Gastroesophageal sphincter (tissue), 4 donors: ENCODE results near the gene SPECC1L. TPM values are rescaled to one million over a fixed set of nuclear protein-coding genes. Genes with fewer than 3 reads are reported as not detected.

Source experiments
- ATAC-seq: fragments of 150-250 bp; one replicate; pipeline ENCODE4 v1.9.1; 2016; ENCODE audit warnings: mild to moderate bottlenecking, moderate library complexity
- H3K27ac ChIP-seq, 4 donors: fragments of 200-600 bp; sonication (generic) in 3 of 4; 1 replicate in 3 of 4; 2 replicates in 1 of 4; pipeline ENCODE4 v1.5.1; 2016 to 2019
- H3K27me3 ChIP-seq: fragments of 200-600 bp; sonication (generic); one replicate; pipeline ENCODE4 v1.5.1; 2019
- H3K36me3 ChIP-seq, 2 donors: fragments of 200-600 bp; sonication (generic); one replicate each; pipeline ENCODE4 v1.5.1; 2019; ENCODE audit warnings: control low read depth in 1 of 2
- H3K4me1 ChIP-seq, 3 donors: fragments of 200-600 bp; sonication (generic); 1 replicate in 2 of 3; 2 replicates in 1 of 3; pipeline ENCODE4 v1.5.1; 2016 to 2019; ENCODE audit warnings: control low read depth in 2 of 3
- H3K4me3 ChIP-seq, 2 donors: fragments of 200-600 bp; sonication (generic); one replicate each; pipeline ENCODE4 v1.5.1; 2019; ENCODE audit warnings: mild to moderate bottlenecking in 1 of 2, moderate library complexity in 1 of 2
- H3K9me3 ChIP-seq, 3 donors: fragments of 200-600 bp; sonication (generic); one replicate each; pipeline ENCODE4 v1.5.1; 2017 to 2019; ENCODE audit warnings: control low read depth in 2 of 3
- EP300 ChIP-seq: sonication (generic); formaldehyde crosslinking; IDR thresholded peaks from one replicate; pipeline ENCODE4 v1.6.1; 2017; ENCODE audit warnings: antibody characterized with exemption, mild to moderate bottlenecking
- POLR2A ChIP-seq, 2 donors: fragments of 450-650 bp; IDR thresholded peaks; one replicate each; pipeline ENCODE4 v1.6.1; 2017; ENCODE audit warnings: antibody characterized with exemption in 2 of 2, mild to moderate bottlenecking in 2 of 2, moderate library complexity in 1 of 2
- POLR2AphosphoS5 ChIP-seq: sonication (generic); formaldehyde crosslinking; IDR thresholded peaks from one replicate; pipeline ENCODE4 v1.6.1; 2017; ENCODE audit warnings: antibody characterized with exemption
- WGBS, 2 donors: methylation state at CpG; one replicate each; pipeline ENCODE4 v1.1.5; 2018; ENCODE audit warnings: low coverage in 1 of 2; 5-methylcytosine and 5-hydroxymethylcytosine counted together
- total RNA-seq, 4 donors: library from RNA; depleted of rRNA; stranded (reverse); fragments of >200 nt; gene quantifications; one replicate each; pipeline ENCODE4 v1.1.0, GENCODE V29; 2016
- TF ChIP-seq, protein P1 (sequence below), 4 experiments: fragments of 200-600 bp in 2 of 4; fragments of 450-650 bp in 2 of 4; sonication (generic) in 1 of 4; IDR thresholded peaks; one replicate each; pipeline ENCODE4 v1.5.1; 2017 to 2019; ENCODE audit warnings: antibody characterized with exemption in 4 of 4, mild to moderate bottlenecking in 2 of 4, moderate library complexity in 2 of 4

The SPECC1L gene
- total RNA-seq, 4 donors from 2014 or later, result 62.3 to 110 (median 92.5) TPM

DNA sequence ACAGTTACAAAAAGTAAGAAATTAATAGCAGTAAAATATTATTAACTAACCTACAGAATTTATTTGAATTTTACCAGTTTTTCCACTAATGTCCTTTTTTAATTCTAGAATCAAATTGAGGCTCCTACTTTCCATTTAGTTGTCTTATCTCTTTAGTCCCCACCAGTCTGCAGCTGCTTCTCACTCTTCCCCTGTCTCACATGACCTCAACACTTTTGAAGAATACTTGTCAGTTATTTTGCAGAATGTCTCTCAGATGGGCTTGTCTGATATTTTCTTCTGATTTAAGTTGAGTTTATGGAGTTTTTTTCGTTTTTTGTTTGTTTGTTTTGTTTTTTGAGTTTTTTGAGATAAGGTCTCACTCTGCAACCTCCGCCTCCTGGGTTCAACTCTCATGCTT lies 82.5 kb downstream of the SPECC1L start:
- peaks cover 3 to 72% of the 10 kb centered on the region in 2 donors for H3K36me3 ChIP-seq

GRCh38 chr22:24355574-24355973 lies 84.9 kb downstream of the SPECC1L start:
- Histone ChIP-seq H3K4me1 (peaks cover 9 to 47% (median 13%) of the 10 kb centered on the region in 3 donors), H3K36me3 (peaks cover 3 to 56% of the 10 kb centered on the region in 2 donors)
- 42 to 46% methylated on average over 2 of the region's 2 CpGs for WGBS, 2 donors

More for the DNA sequence above, 82.5 kb downstream of the SPECC1L start:
- no peak for ATAC-seq
- H3K27me3 ChIP-seq, result no peaks in the 10 kb centered on the region
- TF ChIP-seq POLR2A (IDR thresholded peaks at IDR 0.05) (no peak), POLR2AphosphoS5 (no peak), EP300 (no peak)
- TF ChIP-seq, protein P1, sequence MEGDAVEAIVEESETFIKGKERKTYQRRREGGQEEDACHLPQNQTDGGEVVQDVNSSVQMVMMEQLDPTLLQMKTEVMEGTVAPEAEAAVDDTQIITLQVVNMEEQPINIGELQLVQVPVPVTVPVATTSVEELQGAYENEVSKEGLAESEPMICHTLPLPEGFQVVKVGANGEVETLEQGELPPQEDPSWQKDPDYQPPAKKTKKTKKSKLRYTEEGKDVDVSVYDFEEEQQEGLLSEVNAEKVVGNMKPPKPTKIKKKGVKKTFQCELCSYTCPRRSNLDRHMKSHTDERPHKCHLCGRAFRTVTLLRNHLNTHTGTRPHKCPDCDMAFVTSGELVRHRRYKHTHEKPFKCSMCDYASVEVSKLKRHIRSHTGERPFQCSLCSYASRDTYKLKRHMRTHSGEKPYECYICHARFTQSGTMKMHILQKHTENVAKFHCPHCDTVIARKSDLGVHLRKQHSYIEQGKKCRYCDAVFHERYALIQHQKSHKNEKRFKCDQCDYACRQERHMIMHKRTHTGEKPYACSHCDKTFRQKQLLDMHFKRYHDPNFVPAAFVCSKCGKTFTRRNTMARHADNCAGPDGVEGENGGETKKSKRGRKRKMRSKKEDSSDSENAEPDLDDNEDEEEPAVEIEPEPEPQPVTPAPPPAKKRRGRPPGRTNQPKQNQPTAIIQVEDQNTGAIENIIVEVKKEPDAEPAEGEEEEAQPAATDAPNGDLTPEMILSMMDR (IDR thresholded peaks at IDR 0.05), result no peak
- H3K27ac ChIP-seq, result no peak overlapping the region
- H3K9me3 ChIP-seq, result no peaks in the 10 kb centered on the region
- 74 to 100% methylated on average over 1 to 2 of the region's 2 CpGs for WGBS, 2 donors
- H3K4me1 ChIP-seq, result peaks cover 0 to 23% (median 2%) of the 10 kb centered on the region in 3 donors
- H3K4me3 ChIP-seq, result no peak overlapping the region

DNA sequence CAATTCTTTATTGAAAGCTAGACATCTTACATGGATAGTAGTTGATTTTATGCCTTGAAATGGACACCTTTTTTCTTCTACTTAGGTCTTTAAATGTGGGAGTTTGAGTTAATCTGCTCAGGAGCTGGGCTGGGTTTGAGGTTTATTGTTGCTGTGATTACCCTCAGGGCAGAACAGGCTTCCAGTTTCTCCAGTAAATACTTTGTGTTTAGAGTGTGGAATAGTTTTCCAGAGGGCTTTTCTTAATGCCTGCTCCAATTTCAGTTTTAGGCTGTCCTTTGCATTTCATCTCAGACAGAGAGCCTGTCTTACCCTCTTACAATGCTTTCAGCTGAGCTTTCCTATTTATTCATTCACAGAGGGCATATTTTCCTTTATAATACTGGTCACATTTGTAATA lies 86.9 kb downstream of the SPECC1L start:
- Histone ChIP-seq H3K27me3 (no peaks in the 10 kb centered on the region), H3K4me3 (no peak overlapping the region), H3K9me3 (no peaks in the 10 kb centered on the region), H3K27ac (no peak overlapping the region), H3K36me3 (peaks cover 3 to 48% of the 10 kb centered on the region in 2 donors), H3K4me1 (peaks cover 9 to 64% (median 13%) of the 10 kb centered on the region in 3 donors)
- no peak for ATAC-seq
- TF ChIP-seq, protein P1 (IDR thresholded peaks at IDR 0.05), result no peak
- TF ChIP-seq POLR2A (IDR thresholded peaks at IDR 0.05) (no peak), POLR2AphosphoS5 (no peak), EP300 (no peak)

More at GRCh38 chr22:24355574-24355973, 84.9 kb downstream of the SPECC1L start:
- ATAC-seq, result no peak
- no peak overlapping the region for H3K27ac ChIP-seq
- no peak overlapping the region for H3K4me3 ChIP-seq
- H3K27me3 ChIP-seq, result no peaks in the 10 kb centered on the region
- H3K9me3 ChIP-seq, result no peaks in the 10 kb centered on the region
- TF ChIP-seq POLR2AphosphoS5 (no peak), POLR2A (IDR thresholded peaks at IDR 0.05) (no peak), EP300 (no peak)
- TF ChIP-seq, protein P1 (IDR thresholded peaks at IDR 0.05), result no peak

DNA sequence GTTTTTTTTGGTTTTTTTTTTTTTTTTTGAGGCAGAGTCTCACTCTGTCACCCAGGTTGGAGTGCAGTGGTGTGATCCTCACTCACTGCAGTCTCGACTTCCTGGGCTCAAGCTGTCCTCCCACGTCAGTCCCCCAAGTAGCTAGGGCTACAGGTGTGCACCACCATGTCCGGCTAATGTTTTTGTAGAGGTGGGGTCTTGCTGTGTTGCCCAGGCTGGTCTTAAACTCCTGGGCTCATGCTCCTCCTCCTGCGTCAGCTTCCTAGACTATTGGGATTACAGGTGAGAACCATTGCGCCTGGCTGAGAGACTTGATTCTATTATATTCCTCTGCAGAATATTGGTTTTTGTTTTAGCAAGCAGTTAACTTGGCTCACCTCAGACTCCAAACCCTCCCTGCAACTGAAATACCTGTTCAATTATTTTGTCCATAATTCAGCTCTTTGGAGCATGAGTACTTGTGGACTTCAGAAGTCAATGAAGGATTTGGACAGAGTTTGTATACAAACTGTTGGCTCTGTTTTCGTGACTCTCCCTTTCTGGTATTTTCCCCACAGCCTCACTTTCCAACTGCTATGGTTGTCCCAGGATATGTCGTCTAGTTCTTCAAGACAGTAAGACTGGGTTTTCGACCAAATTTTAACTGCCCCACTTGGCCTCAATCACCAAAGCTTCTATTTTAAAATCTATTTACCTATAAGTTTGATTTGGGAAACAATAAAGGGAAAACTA lies 87.6 kb downstream of the SPECC1L start:
- no peaks in the 10 kb centered on the region for H3K9me3 ChIP-seq
- peaks cover 3 to 49% of the 10 kb centered on the region in 2 donors for H3K36me3 ChIP-seq
- peaks cover 9 to 64% (median 13%) of the 10 kb centered on the region in 3 donors for H3K4me1 ChIP-seq
- no peak overlapping the region for H3K4me3 ChIP-seq
- 32 to 74% methylated on average over 2 to 8 of the region's 8 CpGs for WGBS, 2 donors
- no peak overlapping the region for H3K27ac ChIP-seq
- TF ChIP-seq, protein P1 (IDR thresholded peaks at IDR 0.05), result no peak
- TF ChIP-seq POLR2A (IDR thresholded peaks at IDR 0.05) (no peak), EP300 (no peak), POLR2AphosphoS5 (no peak)
- H3K27me3 ChIP-seq, result no peaks in the 10 kb centered on the region
- no peak for ATAC-seq
